K562 (cell line): ENCODE results near the gene HOPX. TPM values are rescaled to one million over a fixed set of nuclear protein-coding genes. Genes with fewer than 3 reads are reported as not detected.

Experiments used
- ATAC-seq: fragments of 200-7000 bp; cut with Tn5 transposase; 3 replicates; pipeline ENCODE4 v1.9.1; 2020; ENCODE audit warnings: moderate library complexity
- BruUV-seq: library from RNA; stranded (reverse); fragments of 400-500 nt; replicated peaks from 2 replicates; lab custom pipeline; 2021; lab: Mats Ljungman, UMichigan
- CTCF ChIA-PET: fragments of 300-600 bp; formaldehyde crosslinking; extraction: SDS; loops from one replicate; lab custom pipeline; 2021; ENCODE audit warnings: low intra/inter-chr PET ratio; lab: Yijun Ruan, JAX
- POLR2A ChIA-PET: fragments of 300-600, 350-650 bp; sonication (Branson Sonifier 250); formaldehyde crosslinking; extraction: SDS; loops from one replicate; lab custom pipeline; 2021; ENCODE audit warnings: antibody characterized with exemption, inconsistent platforms; lab: Yijun Ruan, JAX
- DNase-seq, 4 experiments: peaks; one replicate each; pipeline versions ENCODE4 v3.0.0 to v3.0.0-alpha.2; 2011 to 2018; ENCODE audit warnings: low spot score in 3 of 4, mixed read lengths in 3 of 4; ENCODE audit errors: extremely low read depth in 1 of 4
- FAIRE-seq: peaks from 2 replicates; lab custom pipeline; 2011; peaks lifted over from hg19 to GRCh38; lab: Jason Lieb, UNC
- H2AFZ ChIP-seq: 2 replicates; pipeline ENCODE4 v1.6.0; 2011; ENCODE audit warnings: low read depth, low read length, control low read depth, inconsistent platforms
- H3K27ac ChIP-seq: fragments of 200-600 bp; 3 replicates; pipeline ENCODE4 v1.8.0; 2011; ENCODE audit warnings: low read depth, mild to moderate bottlenecking, control low read depth, inconsistent platforms, low read length, moderate library complexity, mixed read lengths; ENCODE audit errors: extremely low read depth
- H3K27me3 ChIP-seq, 2 experiments: fragments of 300-600 bp in 1 of 2; 2 replicates in 1 of 2; 3 replicates in 1 of 2; pipeline versions ENCODE4 v1.6.0 to v1.8.0; 2011; ENCODE audit warnings: inconsistent platforms in 2 of 2, low read length in 2 of 2, mild to moderate bottlenecking in 1 of 2, mixed read lengths in 1 of 2, moderate library complexity in 1 of 2; ENCODE audit not compliant: control insufficient read depth in 2 of 2, insufficient read depth in 2 of 2
- H3K36me3 ChIP-seq: fragments of 300-600 bp; 3 replicates; pipeline ENCODE4 v1.8.0; 2011; ENCODE audit warnings: mild to moderate bottlenecking, low read length, inconsistent platforms; ENCODE audit not compliant: control insufficient read depth, insufficient read depth
- H3K4me1 ChIP-seq, 2 experiments: fragments of 200-600 bp in 1 of 2; replicated peaks in 1 of 2; 2 replicates in 1 of 2; 3 replicates in 1 of 2; pipeline versions ENCODE4 v1.5.1 to v1.8.0; 2011; ENCODE audit warnings: inconsistent platforms in 2 of 2, low read length in 2 of 2, mild to moderate bottlenecking in 1 of 2, mixed read lengths in 1 of 2, moderate library complexity in 1 of 2; ENCODE audit not compliant: control insufficient read depth in 2 of 2, insufficient read depth in 2 of 2
- H3K4me2 ChIP-seq: 2 replicates; pipeline ENCODE4 v1.6.1; 2011; ENCODE audit warnings: low read length, control low read depth, inconsistent platforms, mixed read lengths; ENCODE audit not compliant: insufficient read depth
- H3K4me3 ChIP-seq: fragments of 200-600 bp; sonication (generic), shearing (Covaris generic); 2 replicates; pipeline ENCODE4 v1.5.1; 2016; ENCODE audit warnings: control low read depth, inconsistent platforms
- H3K79me2 ChIP-seq: fragments of 200-600 bp; 3 replicates; pipeline ENCODE4 v1.8.0; 2011; ENCODE audit warnings: low read length, inconsistent platforms; ENCODE audit not compliant: control insufficient read depth, insufficient read depth
- H3K9ac ChIP-seq, 2 experiments: 2 replicates each; pipeline versions ENCODE4 v1.6.0 to v1.6.1; 2011; ENCODE audit warnings: low read depth in 2 of 2, low read length in 2 of 2, control low read depth in 1 of 2, inconsistent platforms in 1 of 2, mild to moderate bottlenecking in 1 of 2, mixed read lengths in 1 of 2; ENCODE audit not compliant: insufficient read depth in 1 of 2
- H3K9me1 ChIP-seq: one replicate; pipeline ENCODE4 v1.6.0; 2011; ENCODE audit warnings: inconsistent platforms, mild to moderate bottlenecking, low read length, moderate library complexity; ENCODE audit not compliant: control insufficient read depth, insufficient read depth
- H3K9me3 ChIP-seq: replicated peaks from 2 replicates; pipeline ENCODE4 v1.5.1; 2011; ENCODE audit warnings: low read depth, low read length, inconsistent platforms; ENCODE audit not compliant: control insufficient read depth, insufficient read depth
- H4K20me1 ChIP-seq: replicated peaks from 2 replicates; pipeline ENCODE4 v1.6.1; 2011; ENCODE audit warnings: low read length, inconsistent platforms, mixed read lengths; ENCODE audit not compliant: control insufficient read depth, insufficient read depth
- LARP7 ChIP-seq: fragments of 450-650 bp; IDR thresholded peaks from 2 replicates; pipeline ENCODE4 v1.6.1; 2016
- OTX1 ChIP-seq: fragments of 450-650 bp; formaldehyde crosslinking; IDR thresholded peaks from 2 replicates; pipeline ENCODE4 v1.4.0; 2022; ENCODE audit warnings: mild to moderate bottlenecking
- TFE3 ChIP-seq: fragments of 450-650 bp; formaldehyde crosslinking; IDR thresholded peaks from 2 replicates; pipeline ENCODE4 v1.4.0; 2020; ENCODE audit warnings: mild to moderate bottlenecking, mixed read lengths
- WGBS: fragments of 100-300 bp; shearing (Covaris generic); methylation state at CpG from one replicate; pipeline ENCODE4 v1.1.6; 2016; ENCODE audit warnings: low coverage, mixed read lengths; ENCODE audit not compliant: insufficient coverage; ENCODE audit errors: missing lambda C conversion rate; 5-methylcytosine and 5-hydroxymethylcytosine counted together
- in situ Hi-C: fragments of 300-500 bp; cut with MboI; formaldehyde crosslinking; loops from 4 replicates; pipeline ENCODE4 v1.15.0; 2018; ENCODE audit warnings: inconsistent platforms, mixed read lengths
- intact Hi-C: fragments of 100-400 bp; cut with micrococcal nuclease; formaldehyde crosslinking; loops from 2 replicates; pipeline ENCODE4 v1.14.2; 2022
- polyA plus RNA-seq, 8 experiments: library from polyadenylated mRNA; depleted of rRNA in 4 of 8; stranded (reverse) in 5 of 8; unstranded in 3 of 8; fragments of >200 nt; fragmentation: Nextera tagmentation in 2 of 8; fragmentation: Illumina TruSeq in 1 of 8; extraction: Ambion mirVana in 2 of 8; extraction: Trizol in 1 of 8; gene quantifications; 2 replicates each; pipeline versions ENCODE4 v1.2.1 to v1.2.3, GENCODE V29; 2011 to 2014; ENCODE audit warnings: inconsistent platforms in 1 of 8, missing spikeins in 1 of 8
- total RNA-seq, 7 experiments: library from RNA; depleted of rRNA in 6 of 7; stranded (reverse); fragments of >200 nt in 6 of 7; fragmentation: Illumina TruSeq in 2 of 7; extraction: Trizol in 2 of 7; gene quantifications; 2 replicates each; pipeline versions ENCODE4 v1.2.1 to v1.2.3, GENCODE V29; 2011 to 2021; ENCODE audit warnings: low replicate concordance in 1 of 7
- TF ChIP-seq, protein P1 (sequence below): sonication (generic); formaldehyde crosslinking; IDR thresholded peaks from 2 replicates; pipeline ENCODE4 v1.8.0; 2022; ENCODE audit warnings: missing genetic modification reagents, mild to moderate bottlenecking, moderate library complexity, borderline replicate concordance

HOPX gene
- total and polyA plus RNA-seq, 9 of the 15 experiments (the other 6 are each of a cell fraction or from before 2014, with no cell fraction given) = 0.24 TPM; not detected in 8

DNA sequence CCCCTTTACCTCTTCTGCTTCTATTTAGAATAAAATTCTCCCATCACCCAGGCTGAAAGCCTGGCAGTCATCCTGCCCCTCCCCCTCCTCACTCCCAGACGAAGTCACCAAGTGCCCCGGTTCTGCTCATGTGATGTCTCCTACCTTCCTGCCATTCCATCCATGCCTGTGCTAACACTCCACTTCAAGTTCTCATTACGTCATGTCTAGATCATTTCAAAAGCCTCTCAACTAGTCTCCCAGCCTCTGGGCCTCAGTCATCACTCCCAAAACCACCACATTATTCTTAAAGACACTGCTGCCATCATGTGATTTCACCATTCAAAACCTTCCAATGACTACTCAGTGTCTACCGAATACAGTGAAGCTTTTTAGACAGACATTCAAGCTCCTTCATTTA lies 17.2 kb upstream of the HOPX start:
- in situ Hi-C loops = no loop called here
- peaks cover 7 to 8% of the 10 kb centered on the region in 2 experiments; a peak in 4 of 5 replicates for H3K27me3 ChIP-seq
- H3K9me1 ChIP-seq = no peaks in the 10 kb centered on the region
- no peak overlapping the region for H3K9ac ChIP-seq
- H3K4me1 ChIP-seq = no peaks in the 10 kb centered on the region
- ATAC-seq (no peak), FAIRE-seq (no peak), DNase-seq (no peak)
- no peak overlapping the region for H3K4me3 ChIP-seq
- no peak overlapping the region for H3K27ac ChIP-seq
- no peaks in the 10 kb centered on the region for H3K79me2 ChIP-seq
- no peaks in the 10 kb centered on the region for H3K9me3 ChIP-seq
- POLR2A ChIA-PET = no interaction called here
- 0% methylated on average over 4 of the region's 4 CpGs for WGBS
- no TSS peak for BruUV-seq
- H4K20me1 ChIP-seq = no peaks in the 10 kb centered on the region
- intact Hi-C loops = no loop called here
- TF ChIP-seq LARP7 = no peak
- TF ChIP-seq, protein P1, sequence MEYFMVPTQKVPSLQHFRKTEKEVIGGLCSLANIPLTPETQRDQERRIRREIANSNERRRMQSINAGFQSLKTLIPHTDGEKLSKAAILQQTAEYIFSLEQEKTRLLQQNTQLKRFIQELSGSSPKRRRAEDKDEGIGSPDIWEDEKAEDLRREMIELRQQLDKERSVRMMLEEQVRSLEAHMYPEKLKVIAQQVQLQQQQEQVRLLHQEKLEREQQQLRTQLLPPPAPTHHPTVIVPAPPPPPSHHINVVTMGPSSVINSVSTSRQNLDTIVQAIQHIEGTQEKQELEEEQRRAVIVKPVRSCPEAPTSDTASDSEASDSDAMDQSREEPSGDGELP (CRISPR knock-in tag) = no peak
- TF ChIP-seq TFE3 (CRISPR knock-in tag) = peak; percentile 67
- no peak for TF ChIP-seq OTX1
- no peaks in the 10 kb centered on the region for H3K36me3 ChIP-seq
- no peak overlapping the region for H3K4me2 ChIP-seq
- H2AFZ ChIP-seq = no peak overlapping the region
- CTCF ChIA-PET = no interaction called here
